NCI-H69 (cell line): ENCODE results near the gene MROH8.

Experiments used
- DNase-seq: peaks from one replicate; lab custom pipeline; 2025; lab: John Stamatoyannopoulos, UW

The MROH8 gene

GRCh38 chr20:37198932-37199660 lies 19.7 kb upstream of the MROH8 start:
- no peak for DNase-seq

GRCh38 chr20:37194621-37195417 lies 15.5 kb upstream of the MROH8 start:
- DNase-seq = no peak

- no peak for DNase-seq
These were observed 14.5 kb upstream of the MROH8 start for GRCh38 chr20:37193821-37194220.

GRCh38 chr20:37193226-37193625 lies 13.9 kb upstream of the MROH8 start:
- DNase-seq = no peak

- DNase-seq = peak; percentile 84
These were observed 12.9 kb upstream of the MROH8 start for GRCh38 chr20:37192137-37192854.

GRCh38 chr20:37190354-37191112 lies 11.2 kb upstream of the MROH8 start:
- DNase-seq = peak; percentile 66

GRCh38 chr20:37189416-37190016 lies 10.2 kb upstream of the MROH8 start:
- no peak for DNase-seq

- no peak for DNase-seq
These were observed 9.4 kb upstream of the MROH8 start for GRCh38 chr20:37188787-37189186.

GRCh38 chr20:37185686-37186085 lies 6.3 kb upstream of the MROH8 start:
- DNase-seq = no peak

GRCh38 chr20:37179683-37180524 lies 556 bp upstream of the MROH8 start:
- no peak for DNase-seq

- no peak for DNase-seq
These were observed 6.5 kb downstream of the MROH8 start for GRCh38 chr20:37172836-37173235.

- DNase-seq = no peak
These were observed 12.5 kb downstream of the MROH8 start for GRCh38 chr20:37166867-37167266.

- DNase-seq = no peak
These were observed 14.3 kb downstream of the MROH8 start for GRCh38 chr20:37165031-37165430.

- DNase-seq = no peak
These were observed 15.4 kb downstream of the MROH8 start for GRCh38 chr20:37163832-37164554.

- DNase-seq = peak; percentile 43
These were observed 16.7 kb downstream of the MROH8 start for GRCh38 chr20:37162646-37163045.

- DNase-seq = peak; percentile 43
These were observed 17.4 kb downstream of the MROH8 start for GRCh38 chr20:37161830-37162549.

- DNase-seq = no peak
These were observed 18.7 kb downstream of the MROH8 start for GRCh38 chr20:37160683-37161082.

- DNase-seq = no peak
These were observed 21.1 kb downstream of the MROH8 start for GRCh38 chr20:37158248-37158647.

- no peak for DNase-seq
These were observed 23.4 kb downstream of the MROH8 start for GRCh38 chr20:37155987-37156386.
